ENCODE data around the gene GPR155. TPM values are rescaled to one million over a fixed set of nuclear protein-coding genes. Genes with fewer than 3 reads are reported as not detected.
A peak's percentile ranks its signal among the peaks of the same experiment; 100 is the strongest.

The GPR155 gene
- 1.4 and 2.1 TPM in 2 replicates for total RNA-seq (2022)
- Bru-seq, nascent RNA = percentile 27 among the genes with signal in this experiment
- BruChase-seq, experiment 1, labeled RNA remaining after a 6-hour chase = percentile 37 among the genes with signal in this experiment
- percentile 38 among the genes with signal in this experiment for BruChase-seq, experiment 2, labeled RNA remaining after a 2-hour chase
- long read RNA-seq, partial matches to known transcripts = 0 of 3 reads
- long read RNA-seq, other reads (novel, unspliced or antisense) = 2 of 3 reads

- Mint-ChIP-seq H3K27ac (ENCODE audit: unreplicated experiment) (peak within 1 kb of the TSS; percentile 90), H3K27me3 (ENCODE audit: unreplicated experiment) (no peaks in the 10 kb centered on the region), H3K9me3 (ENCODE audit: low read depth, unreplicated experiment) (no peaks in the 10 kb centered on the region), H3K36me3 (ENCODE audit: insufficient read depth, unreplicated experiment) (peaks cover 21% of the 10 kb centered on the region), H3K4me1 (ENCODE audit: low read depth, unreplicated experiment) (peaks cover 8% of the 10 kb centered on the region), H3K4me3 (ENCODE audit: low read depth, unreplicated experiment) (peak within 1 kb of the TSS; percentile 77)
- peak; percentile 60 for DNase-seq
- BruUV-seq (replicated peaks) = no TSS peak
- CTCF ChIA-PET = interaction anchor here (0.6 to 1.3 kb wide), 2 partner anchors 24 to 272 kb away, joined by 5 to 6 read pairs; no protein-coding TSS in a partner anchor
- intact Hi-C loops (cut with micrococcal nuclease; ENCODE audit: unreplicated experiment) = no loop called here
- no peak for TF ChIP-seq CTCF (IDR thresholded peaks at IDR 0.05; ENCODE audit: unreplicated experiment)
Observed at GRCh38 chr2:174486563-174487107, at the start of gene GPR155. GPR155 (minus strand) TSS chr2:174487029; CDS start chr2:174481956, 5,073 bp downstream.

GRCh38 chr2:174535757-174536703 lies 49.2 kb upstream of the GPR155 start:
- Mint-ChIP-seq H3K4me1 (ENCODE audit: low read depth, unreplicated experiment) (no peaks in the 10 kb centered on the region), H3K9me3 (ENCODE audit: low read depth, unreplicated experiment) (no peaks in the 10 kb centered on the region), H3K4me3 (ENCODE audit: low read depth, unreplicated experiment) (no peak overlapping the region), H3K27ac (ENCODE audit: unreplicated experiment) (no peak overlapping the region), H3K27me3 (ENCODE audit: unreplicated experiment) (no peaks in the 10 kb centered on the region), H3K36me3 (ENCODE audit: insufficient read depth, unreplicated experiment) (no peaks in the 10 kb centered on the region)
- CTCF ChIA-PET = no interaction called here
- no TSS peak for BruUV-seq (replicated peaks)
- no peak for TF ChIP-seq CTCF (IDR thresholded peaks at IDR 0.05; ENCODE audit: unreplicated experiment)
- no peak for DNase-seq
- intact Hi-C loops (cut with micrococcal nuclease; ENCODE audit: unreplicated experiment) = no loop called here

- CTCF ChIA-PET = no interaction called here
- BruUV-seq (replicated peaks) = no TSS peak
- H3K4me1 Mint-ChIP-seq (ENCODE audit: low read depth, unreplicated experiment) = no peaks in the 10 kb centered on the region
- no peaks in the 10 kb centered on the region for H3K36me3 Mint-ChIP-seq (ENCODE audit: insufficient read depth, unreplicated experiment)
- H3K27ac Mint-ChIP-seq (ENCODE audit: unreplicated experiment) = no peak overlapping the region
- H3K27me3 Mint-ChIP-seq (ENCODE audit: unreplicated experiment) = no peaks in the 10 kb centered on the region
- no peak for DNase-seq
- H3K9me3 Mint-ChIP-seq (ENCODE audit: low read depth, unreplicated experiment) = no peaks in the 10 kb centered on the region
- TF ChIP-seq CTCF (IDR thresholded peaks at IDR 0.05; ENCODE audit: unreplicated experiment) = no peak
- intact Hi-C loops (cut with micrococcal nuclease; ENCODE audit: unreplicated experiment) = no loop called here
- no peak overlapping the region for H3K4me3 Mint-ChIP-seq (ENCODE audit: low read depth, unreplicated experiment)
Observed at GRCh38 chr2:174535083-174535482, 48.3 kb upstream of the GPR155 start.

GRCh38 chr2:174529916-174530315 lies 43.1 kb upstream of the GPR155 start:
- H3K9me3 Mint-ChIP-seq (ENCODE audit: low read depth, unreplicated experiment) = peaks cover 8% of the 10 kb centered on the region
- BruUV-seq (replicated peaks) = no TSS peak
- CTCF ChIA-PET = no interaction called here
- TF ChIP-seq CTCF (IDR thresholded peaks at IDR 0.05; ENCODE audit: unreplicated experiment) = no peak
- no peak for DNase-seq
- no peaks in the 10 kb centered on the region for H3K36me3 Mint-ChIP-seq (ENCODE audit: insufficient read depth, unreplicated experiment)
- no peak overlapping the region for H3K27ac Mint-ChIP-seq (ENCODE audit: unreplicated experiment)
- H3K27me3 Mint-ChIP-seq (ENCODE audit: unreplicated experiment) = peaks cover 3% of the 10 kb centered on the region
- intact Hi-C loops (cut with micrococcal nuclease; ENCODE audit: unreplicated experiment) = no loop called here
- H3K4me3 Mint-ChIP-seq (ENCODE audit: low read depth, unreplicated experiment) = no peak overlapping the region
- H3K4me1 Mint-ChIP-seq (ENCODE audit: low read depth, unreplicated experiment) = no peaks in the 10 kb centered on the region

Measured in Calu3 (cell line).